RKO (cell line): Measurements from ENCODE around the gene ABR.
A peak's percentile ranks its signal among the peaks of the same experiment; 100 is the strongest.
"Not testable (repeated sequence)": the region's sequence is repeated elsewhere in the genome, so short reads cannot be mapped to it uniquely, and the experiment has no call there.

Source experiments
- DNase-seq: peaks from one replicate; pipeline ENCODE4 v3.0.0-alpha.2; 2016; ENCODE audit warnings: low spot score

Gene ABR

GRCh38 chr17:981292-981658 lies 198.5 kb downstream of the ABR start:
- DNase-seq, result no peak

GRCh38 chr17:980406-981291 lies 199.1 kb downstream of the ABR start:
- peak; percentile 92 for DNase-seq

GRCh38 chr17:979539-980405 lies 200.0 kb downstream of the ABR start, which contains the start of gene NXN:
Gene NXN (minus strand): TSS chr17:979776.
- DNase-seq, result peak; percentile 65

- no peak for DNase-seq
These were observed 200.6 kb downstream of the ABR start for GRCh38 chr17:979212-979538.

- no peak for DNase-seq
These were observed 201.4 kb downstream of the ABR start for GRCh38 chr17:978103-979093.

GRCh38 chr17:977166-977565 lies 202.6 kb downstream of the ABR start:
- no peak for DNase-seq

GRCh38 chr17:976312-976711 lies 203.5 kb downstream of the ABR start:
- no peak for DNase-seq

GRCh38 chr17:975371-975915 lies 204.3 kb downstream of the ABR start:
- no peak for DNase-seq

- DNase-seq, result not testable (repeated sequence)
These were observed 205.0 kb downstream of the ABR start for GRCh38 chr17:974778-975177.

GRCh38 chr17:973053-973452 lies 206.7 kb downstream of the ABR start:
- no peak for DNase-seq

- DNase-seq, result not testable (repeated sequence)
These were observed 207.9 kb downstream of the ABR start for GRCh38 chr17:971861-972260.

GRCh38 chr17:970364-970763 lies 209.4 kb downstream of the ABR start:
- DNase-seq, result no peak

- DNase-seq, result no peak
These were observed 209.9 kb downstream of the ABR start for GRCh38 chr17:969811-970355.

- DNase-seq, result no peak
These were observed 210.7 kb downstream of the ABR start for GRCh38 chr17:968812-969730.

- no peak for DNase-seq
These were observed 212.7 kb downstream of the ABR start for GRCh38 chr17:967122-967521.

- DNase-seq, result no peak
These were observed 214.3 kb downstream of the ABR start for GRCh38 chr17:965311-965989.

GRCh38 chr17:964876-965275 lies 214.9 kb downstream of the ABR start:
- no peak for DNase-seq

- no peak for DNase-seq
These were observed 217.1 kb downstream of the ABR start for GRCh38 chr17:962670-963069.

- DNase-seq, result no peak
These were observed 217.6 kb downstream of the ABR start for GRCh38 chr17:962166-962565.
